GM21528 (cell line): ENCODE measurements around the gene ZNF263.

Source experiments
- ATAC-seq: cut with Tn5 transposase; IDR thresholded peaks from one replicate; pipeline ENCODE4 v1.9.1; 2021; ENCODE audit warnings: mild to moderate bottlenecking, moderate library complexity; ENCODE audit not compliant: unreplicated experiment, low FRiP score

Gene ZNF263

DNA sequence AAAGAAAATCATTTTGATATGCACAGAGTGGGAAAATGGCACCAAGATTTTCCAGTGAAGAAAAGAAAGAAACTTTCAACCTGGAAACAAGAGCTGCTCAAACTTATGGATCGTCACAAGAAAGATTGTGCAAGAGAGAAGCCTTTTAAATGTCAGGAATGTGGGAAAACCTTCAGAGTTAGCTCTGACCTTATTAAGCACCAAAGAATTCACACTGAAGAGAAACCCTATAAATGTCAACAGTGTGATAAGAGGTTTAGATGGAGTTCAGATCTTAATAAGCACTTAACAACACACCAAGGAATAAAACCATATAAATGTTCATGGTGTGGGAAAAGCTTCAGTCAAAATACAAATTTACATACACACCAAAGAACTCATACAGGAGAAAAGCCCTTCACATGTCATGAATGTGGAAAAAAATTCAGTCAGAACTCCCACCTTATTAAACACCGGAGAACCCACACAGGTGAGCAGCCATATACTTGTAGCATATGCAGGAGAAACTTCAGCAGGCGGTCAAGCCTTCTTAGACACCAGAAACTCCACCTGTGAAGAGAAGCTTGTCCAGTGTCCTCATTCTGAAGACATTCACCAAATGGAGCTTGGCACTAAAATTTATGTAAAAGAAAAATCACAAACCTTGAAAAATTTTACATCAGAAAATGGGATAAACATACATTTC is 34.2 kb downstream of the ZNF263 start:
- no peak for ATAC-seq

DNA sequence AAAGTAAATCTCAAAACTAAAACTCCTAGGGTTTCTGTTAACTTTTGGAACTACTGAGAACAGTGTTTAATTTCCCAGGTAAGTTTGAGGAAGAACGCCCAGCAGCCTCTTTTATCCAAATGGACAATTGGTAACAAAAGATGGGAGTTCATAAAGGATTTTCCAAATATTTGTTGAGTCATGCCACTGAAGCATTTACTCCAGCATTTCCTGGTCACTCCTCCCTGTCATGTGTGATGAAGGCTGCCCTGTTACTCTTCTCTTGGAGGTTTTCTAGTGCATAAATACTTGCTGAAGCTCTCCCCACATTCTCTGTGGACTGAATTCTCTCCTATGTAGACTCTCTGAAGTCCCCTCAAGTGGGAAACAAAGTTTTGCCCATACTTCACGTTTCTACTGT is 38.5 kb downstream of the ZNF263 start:
- ATAC-seq: no peak

DNA sequence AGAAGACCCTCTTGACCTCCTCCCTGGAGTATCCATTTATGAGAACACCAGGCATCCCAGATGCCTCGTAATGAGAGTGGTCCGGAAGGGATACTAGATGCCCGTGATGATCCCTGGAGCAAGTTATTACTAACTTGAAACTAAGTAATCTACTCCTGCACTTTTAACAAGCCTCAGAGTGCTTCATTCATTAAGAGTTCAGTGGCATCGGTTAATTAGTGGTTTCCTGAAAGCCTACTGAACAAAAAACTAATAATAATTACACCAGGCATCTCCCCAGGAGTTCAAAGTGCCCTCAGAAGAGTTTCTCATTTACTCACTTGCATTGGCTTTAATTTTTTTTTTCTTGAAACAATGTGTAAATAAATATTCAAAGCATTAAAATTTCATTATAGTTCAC is 44.2 kb downstream of the ZNF263 start:
- no peak for ATAC-seq

DNA sequence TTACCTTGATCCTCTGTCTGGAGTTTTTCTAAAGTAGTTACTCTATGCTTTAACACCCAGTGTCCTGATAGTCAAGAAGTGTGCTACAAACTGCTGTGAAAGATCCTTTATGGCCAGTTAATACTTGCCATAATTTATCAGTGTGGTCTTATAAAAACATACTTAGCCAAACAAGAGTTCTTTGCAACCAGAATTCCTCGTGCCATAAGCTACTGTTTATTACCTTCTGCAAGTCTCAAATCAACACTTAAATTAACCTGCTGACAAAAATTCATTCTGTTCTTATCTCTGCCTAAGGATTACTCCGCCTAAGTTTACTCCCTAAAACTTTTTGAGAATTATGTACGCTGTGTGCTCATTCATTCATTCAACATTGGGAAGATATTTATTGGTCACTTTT is 44.8 kb downstream of the ZNF263 start:
- ATAC-seq: no peak

DNA sequence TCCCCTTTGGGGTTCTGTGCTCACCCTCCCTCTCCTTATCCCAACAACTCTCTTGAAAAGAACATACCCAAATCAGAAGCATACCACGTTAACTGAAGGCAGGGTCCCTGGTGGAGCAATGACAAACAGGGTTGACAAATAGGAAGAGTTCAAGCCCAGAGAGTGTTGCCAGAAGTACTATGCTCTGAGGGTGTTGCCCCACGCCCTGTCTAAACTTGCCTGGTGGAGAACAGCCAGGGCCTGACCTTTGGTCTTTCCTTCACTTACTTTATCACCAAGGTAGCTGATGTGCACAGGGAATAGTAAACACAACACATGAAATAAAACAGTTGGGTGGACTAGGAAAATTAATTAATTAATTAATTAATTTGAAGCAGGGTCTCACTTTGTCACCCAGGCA is 45.4 kb downstream of the ZNF263 start:
- no peak for ATAC-seq
